GM13977 (cell line): ENCODE results near the gene AMZ2.

Source experiments
- DNase-seq: peaks from one replicate; pipeline ENCODE4 v3.0.0; 2012; ENCODE audit warnings: low spot score
- CTCF ChIP-seq: IDR thresholded peaks from 2 replicates; pipeline ENCODE4 v1.5.1; 2012; ENCODE audit warnings: mild to moderate bottlenecking, control low read depth; ENCODE audit not compliant: insufficient read depth; ENCODE audit errors: extremely low read depth, missing control alignments
- in situ Hi-C: fragments of 300-500 bp; cut with MboI; formaldehyde crosslinking; loops from one replicate; pipeline ENCODE4 v1.12.0; 2022; ENCODE audit warnings: low sequenced_read_pairs, low pct_unique_long_range_greater_than_20kb, mixed read lengths, inconsistent platforms; ENCODE audit not compliant: unreplicated experiment

The AMZ2 gene

DNA sequence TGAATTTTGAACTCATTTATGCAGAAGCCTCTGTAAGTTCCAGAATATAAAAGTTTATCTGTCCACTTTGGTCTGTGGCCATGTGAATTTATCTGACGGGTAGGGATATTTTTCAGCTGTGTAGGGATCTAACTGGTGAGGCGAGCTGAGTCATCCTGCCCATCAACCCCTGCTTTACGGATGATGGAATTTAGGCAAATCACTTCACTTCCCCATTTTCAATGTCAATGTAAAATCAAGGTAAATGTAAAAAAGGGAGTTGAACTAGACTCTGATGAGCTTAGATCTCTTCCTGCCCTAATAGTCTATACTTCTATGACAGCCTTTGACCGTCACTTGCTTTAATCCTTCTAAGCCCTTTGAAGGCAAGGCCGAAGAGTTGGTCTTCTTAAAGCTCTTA is 40.5 kb downstream of the AMZ2 start:
- in situ Hi-C loops = no loop called here
- TF ChIP-seq CTCF = no peak
- peak; percentile 67 for DNase-seq

- peak; percentile 60 for DNase-seq
- TF ChIP-seq CTCF = no peak
- in situ Hi-C loops = no loop called here
Observed at GRCh38 chr17:68288804-68289203, 41.0 kb downstream of the AMZ2 start.

- in situ Hi-C loops = no loop called here
- no peak for DNase-seq
- no peak for TF ChIP-seq CTCF
Observed at GRCh38 chr17:68289473-68289872, 41.6 kb downstream of the AMZ2 start.

- DNase-seq = no peak
- TF ChIP-seq CTCF = no peak
- in situ Hi-C loops = no loop called here
Observed at GRCh38 chr17:68289936-68290267, 42.1 kb downstream of the AMZ2 start.

- peak; percentile 50 for DNase-seq
- in situ Hi-C loops = no loop called here
- TF ChIP-seq CTCF = no peak
Observed at GRCh38 chr17:68290268-68290954, 42.6 kb downstream of the AMZ2 start.

DNA sequence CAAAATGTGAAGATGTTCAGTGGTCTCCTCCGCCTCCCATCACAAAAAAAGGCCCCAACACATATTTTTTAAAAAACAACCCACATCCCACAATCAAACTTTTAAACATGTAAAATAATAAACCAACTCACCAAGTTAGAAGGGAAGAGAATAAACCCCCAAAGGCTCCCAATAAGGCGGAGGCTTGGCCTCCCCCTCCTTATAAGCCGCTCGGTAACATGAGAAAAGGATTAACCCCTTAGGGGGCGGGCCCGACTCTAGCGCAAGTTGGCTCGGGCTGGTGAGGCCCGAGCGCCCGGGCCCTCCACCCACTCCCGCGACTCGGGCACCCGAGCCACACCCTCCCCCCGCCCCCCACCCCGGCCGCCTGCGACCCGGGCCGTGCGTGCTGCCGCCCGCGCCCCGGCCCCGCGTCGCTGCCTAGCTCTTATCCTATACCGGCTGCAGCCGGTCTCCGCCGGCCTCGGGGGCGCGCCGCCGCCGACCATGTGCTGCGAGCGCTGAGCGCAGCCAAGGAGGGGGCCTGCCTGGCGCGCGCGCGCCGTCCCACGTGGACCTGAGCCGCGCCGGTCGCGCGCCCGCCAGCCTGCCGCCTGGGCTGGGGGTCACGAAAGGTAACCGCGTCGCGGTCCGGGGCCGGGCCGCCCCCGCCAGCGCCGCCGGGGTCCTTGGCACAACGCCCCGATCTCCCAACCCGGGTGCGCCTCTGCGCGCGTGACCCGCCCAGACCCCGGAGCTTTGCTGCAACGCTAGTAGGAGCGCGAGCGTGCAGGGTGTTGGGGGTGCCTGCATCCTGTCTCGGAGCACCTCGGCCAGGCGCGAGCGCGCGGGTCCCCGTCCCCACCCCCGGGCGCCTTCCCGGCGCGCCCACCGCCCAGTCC is 43.4 kb downstream of the AMZ2 start, which contains the start of the genes ARSG and SLC16A6:
Gene ARSG (plus strand): TSS at position 541 of the 881 bp plus-strand sequence. CDS start 15,999 bp downstream, outside the sequence.
Gene SLC16A6 (minus strand): TSS at position 173 of the 881 bp plus-strand sequence. CDS start 12,807 bp downstream, outside the sequence.
- in situ Hi-C loops = no loop called here
- TF ChIP-seq CTCF = no peak

More for the DNA sequence above, 43.4 kb downstream of the AMZ2 start, which contains the start of the genes ARSG and SLC16A6:
- DNase-seq = peak; percentile 93
